OCI-LY7 (cell line): ENCODE results near the gene INTS3. TPM values are rescaled to one million over a fixed set of nuclear protein-coding genes. Genes with fewer than 3 reads are reported as not detected.
"Not testable (repeated sequence)": the region's sequence is repeated elsewhere in the genome, so short reads cannot be mapped to it uniquely, and the experiment has no call there.

Experiments used
- BruUV-seq: library from RNA; stranded (reverse); fragments of 400-500 nt; replicated peaks from 2 replicates; lab custom pipeline; 2021; lab: Mats Ljungman, UMichigan
- CTCF ChIA-PET: fragments of 300-600 bp; sonication (Branson Sonifier 250); formaldehyde crosslinking; loops from one replicate; lab custom pipeline; 2022; ENCODE audit warnings: antibody characterized with exemption; ENCODE audit not compliant: unreplicated experiment; lab: Charles Lee
- POLR2A ChIA-PET: fragments of 300-600 bp; sonication (Branson Sonifier 250); formaldehyde crosslinking; loops from one replicate; lab custom pipeline; 2022; ENCODE audit warnings: antibody characterized with exemption; lab: Charles Lee
- DNase-seq: peaks from one replicate; pipeline ENCODE4 v3.0.0-alpha.2; 2015; ENCODE audit warnings: low spot score
- H2AFZ ChIP-seq: fragments of 200-600 bp; sonication (generic), shearing (Covaris generic); 2 replicates; pipeline ENCODE4 v1.6.1; 2014; ENCODE audit warnings: mild to moderate bottlenecking, antibody characterized with exemption, low read length, moderate library complexity
- H3K27ac ChIP-seq: fragments of 200-600 bp; sonication (generic); 2 replicates; pipeline ENCODE4 v1.5.1; 2014; ENCODE audit warnings: mixed run types, low read depth, mild to moderate bottlenecking, moderate library complexity, low read length, inconsistent platforms; ENCODE audit not compliant: poor library complexity, severe bottlenecking
- H3K36me3 ChIP-seq: fragments of 200-600 bp; sonication (generic); 2 replicates; pipeline ENCODE4 v1.6.1; 2014; ENCODE audit warnings: mild to moderate bottlenecking, antibody characterized with exemption, low read length, moderate library complexity, mixed read lengths; ENCODE audit not compliant: insufficient read depth
- H3K4me1 ChIP-seq: fragments of 200-600 bp; sonication (generic); 2 replicates; pipeline ENCODE4 v1.5.1; 2014; ENCODE audit warnings: mild to moderate bottlenecking, low read length; ENCODE audit not compliant: insufficient read depth, poor library complexity, severe bottlenecking
- H3K4me2 ChIP-seq: fragments of 200-600 bp; sonication (generic); 2 replicates; pipeline ENCODE4 v1.6.1; 2014; ENCODE audit warnings: mild to moderate bottlenecking, low read length
- H3K4me3 ChIP-seq: fragments of 200-600 bp; sonication (generic); 2 replicates; pipeline ENCODE4 v1.5.1; 2014; ENCODE audit warnings: mild to moderate bottlenecking, low read depth, low read length; ENCODE audit not compliant: poor library complexity, severe bottlenecking
- H3K79me2 ChIP-seq: fragments of 200-600 bp; sonication (generic); 2 replicates; pipeline ENCODE4 v1.6.1; 2016; ENCODE audit warnings: low read depth, mild to moderate bottlenecking, low read length, moderate library complexity, mixed read lengths; ENCODE audit not compliant: insufficient read depth
- H3K9me2 ChIP-seq: fragments of 200-600 bp; sonication (generic); 2 replicates; pipeline ENCODE4 v1.6.1; 2016; ENCODE audit warnings: mild to moderate bottlenecking, low read length, mixed read lengths; ENCODE audit not compliant: insufficient read depth
- H3K9me3 ChIP-seq: fragments of 200-600 bp; sonication (generic); 2 replicates; pipeline ENCODE4 v1.6.1; 2014; ENCODE audit warnings: mild to moderate bottlenecking, mixed run types, low read length, mixed read lengths
- H4K20me1 ChIP-seq: fragments of 200-600 bp; sonication (generic); 2 replicates; pipeline ENCODE4 v1.6.1; 2014; ENCODE audit warnings: mild to moderate bottlenecking, antibody characterized with exemption, low read length, moderate library complexity, mixed read lengths; ENCODE audit not compliant: insufficient read depth
- CTCF ChIP-seq: fragments of 200-600 bp; sonication (generic); conservative IDR thresholded peaks from 2 replicates; pipeline ENCODE4 v1.5.1; 2014; ENCODE audit warnings: mild to moderate bottlenecking, antibody characterized with exemption, low read length, moderate library complexity, mixed read lengths
- EZH2phosphoT487 ChIP-seq: fragments of 200-600 bp; sonication (generic); IDR thresholded peaks from 2 replicates; pipeline ENCODE4 v1.6.1; 2018; ENCODE audit warnings: low read depth, borderline replicate concordance, mild to moderate bottlenecking, mixed run types, antibody characterized with exemption, low read length, moderate library complexity, mixed read lengths
- intact Hi-C: fragments of 100-400 bp; cut with micrococcal nuclease; formaldehyde crosslinking; loops from one replicate; pipeline ENCODE4 v1.10.0; 2022; ENCODE audit not compliant: unreplicated experiment
- total RNA-seq, 2 experiments: library from RNA; depleted of rRNA in 1 of 2; stranded (reverse); fragments of >200 nt in 1 of 2; shearing (Covaris generic) in 1 of 2; gene quantifications; 2 replicates each; pipeline ENCODE4 v1.2.3, GENCODE V29; 2014 to 2022

INTS3 gene
- total RNA-seq, 2 experiments from 2014 or later = 33.5 to 67.3 TPM

DNA sequence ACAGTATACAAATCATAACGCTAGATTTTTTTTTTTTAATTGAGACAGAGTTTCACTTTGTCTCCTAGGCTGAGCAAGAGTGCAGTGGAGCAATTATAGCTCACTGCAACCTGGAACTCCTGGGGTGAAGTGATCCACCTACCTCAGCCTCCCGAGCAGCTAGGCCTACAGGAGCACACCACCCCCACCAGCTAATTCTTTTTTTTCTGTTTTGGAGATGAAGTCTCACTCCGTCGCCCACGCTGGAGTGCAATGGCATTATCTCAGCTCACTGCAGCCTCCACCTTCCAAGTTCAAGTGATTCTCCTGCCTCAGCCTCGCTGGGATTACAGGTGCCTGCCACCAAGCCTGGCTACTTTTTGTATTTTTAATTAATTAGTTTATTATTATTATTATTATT is 28.1 kb upstream of the INTS3 start:
- Histone ChIP-seq H3K4me3 (no peak overlapping the region), H3K4me2 (no peak overlapping the region), H2AFZ (no peak overlapping the region), H3K4me1 (no peaks in the 10 kb centered on the region), H3K9me2 (no peaks in the 10 kb centered on the region), H3K9me3 (no peaks in the 10 kb centered on the region), H3K36me3 (no peaks in the 10 kb centered on the region), H4K20me1 (no peaks in the 10 kb centered on the region), H3K79me2 (no peaks in the 10 kb centered on the region), H3K27ac (no peak overlapping the region)
- TF ChIP-seq CTCF = no peak
- TF ChIP-seq EZH2phosphoT487 = no peak
- DNase-seq = no peak
- POLR2A ChIA-PET = interaction anchor here (0.5 to 2.1 kb wide), 2 partner anchors 28 to 178 kb away, joined by 3 to 5 read pairs; partner anchors contain the start of gene INTS3
- no TSS peak for BruUV-seq
- CTCF ChIA-PET = no interaction called here
- intact Hi-C loops = no loop called here

DNA sequence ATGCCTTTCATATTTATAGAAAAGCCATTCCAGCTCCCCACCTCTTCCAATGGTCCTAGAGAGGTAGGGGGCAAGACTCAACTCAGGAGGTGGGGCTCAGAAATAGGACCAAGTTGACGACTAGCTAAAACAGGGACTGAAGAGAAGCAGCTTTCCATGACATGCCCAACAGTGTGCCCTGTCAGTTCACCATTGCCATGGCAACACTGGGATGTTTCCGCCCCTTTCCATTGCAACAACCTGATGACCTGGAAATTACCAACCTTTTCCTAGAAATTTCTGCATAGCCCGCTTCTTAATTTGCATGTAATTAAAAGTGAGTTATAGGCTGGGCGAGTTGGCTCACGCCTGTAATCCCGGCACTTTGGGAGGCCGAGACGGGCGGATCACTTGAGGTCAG is 22.4 kb upstream of the INTS3 start:
- no peaks in the 10 kb centered on the region for H3K9me3 ChIP-seq
- H4K20me1 ChIP-seq = no peaks in the 10 kb centered on the region
- no peak overlapping the region for H2AFZ ChIP-seq
- no peaks in the 10 kb centered on the region for H3K9me2 ChIP-seq
- H3K36me3 ChIP-seq = no peaks in the 10 kb centered on the region
- TF ChIP-seq EZH2phosphoT487 = no peak
- no peak overlapping the region for H3K4me2 ChIP-seq
- no TSS peak for BruUV-seq
- DNase-seq = no peak
- H3K79me2 ChIP-seq = no peaks in the 10 kb centered on the region
- CTCF ChIA-PET = no interaction called here
- H3K4me3 ChIP-seq = no peak overlapping the region
- POLR2A ChIA-PET = interaction anchor here (0.5 to 1.2 kb wide), 4 partner anchors 15 to 182 kb away, joined by 3 to 5 read pairs (median 4); no protein-coding TSS in a partner anchor
- no peak overlapping the region for H3K27ac ChIP-seq
- intact Hi-C loops = no loop called here
- no peaks in the 10 kb centered on the region for H3K4me1 ChIP-seq

DNA sequence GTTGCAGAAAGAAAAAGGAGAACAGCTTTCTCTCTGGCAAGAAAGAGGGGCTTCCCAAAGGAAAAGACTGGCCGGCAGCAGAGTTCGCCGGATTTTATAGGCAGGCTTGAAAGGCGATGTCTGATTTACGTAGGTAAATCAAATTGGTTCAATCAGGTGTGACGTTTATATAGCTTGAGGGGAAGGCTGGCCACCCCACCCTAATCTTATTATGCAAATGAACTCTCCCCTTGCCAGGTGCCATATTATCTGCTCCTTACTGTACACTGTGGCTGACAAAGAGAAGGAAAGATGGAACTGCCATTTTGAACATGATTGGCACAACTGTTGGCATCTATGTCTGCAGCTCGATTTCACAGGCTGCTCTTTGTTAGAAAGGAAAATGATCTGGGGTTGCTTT is 16.8 kb upstream of the INTS3 start:
- CTCF ChIA-PET = no interaction called here
- no TSS peak for BruUV-seq
- POLR2A ChIA-PET = no interaction called here

GRCh38 chr1:153716211-153716610 is 11.6 kb upstream of the INTS3 start:
- POLR2A ChIA-PET = interaction anchor here (0.7 kb wide), 2 partner anchors 176 to 328 kb away, joined by 3 to 4 read pairs; no protein-coding TSS in a partner anchor
- H3K4me1 ChIP-seq, H3K9me3 ChIP-seq, H4K20me1 ChIP-seq, H2AFZ ChIP-seq, H3K36me3 ChIP-seq, H3K79me2 ChIP-seq, intact Hi-C loops, DNase-seq, BruUV-seq, H3K9me2 ChIP-seq, CTCF ChIA-PET, H3K4me2 ChIP-seq, H3K4me3 ChIP-seq, H3K27ac ChIP-seq: not testable (repeated sequence)

More for the DNA sequence above, 16.8 kb upstream of the INTS3 start:
- H4K20me1 ChIP-seq = no peaks in the 10 kb centered on the region
- DNase-seq = no peak
- TF ChIP-seq CTCF = no peak
- TF ChIP-seq EZH2phosphoT487 = no peak
- no peaks in the 10 kb centered on the region for H3K79me2 ChIP-seq
- no peaks in the 10 kb centered on the region for H3K9me2 ChIP-seq
- H3K4me1 ChIP-seq = no peaks in the 10 kb centered on the region
- H3K27ac ChIP-seq = no peak overlapping the region
- H3K36me3 ChIP-seq = no peaks in the 10 kb centered on the region
- H3K4me3 ChIP-seq = no peak overlapping the region
- intact Hi-C loops = no loop called here
- H3K4me2 ChIP-seq = no peak overlapping the region
- no peak overlapping the region for H2AFZ ChIP-seq
- no peaks in the 10 kb centered on the region for H3K9me3 ChIP-seq
